Glomerular visceral epithelial cell (primary cell): ENCODE data around the gene MYL3.
"Not testable (repeated sequence)": the region's sequence is repeated elsewhere in the genome, so short reads cannot be mapped to it uniquely, and the experiment has no call there.

Experiments used
- DNase-seq: peaks from one replicate; pipeline ENCODE4 v3.0.0-alpha.2; 2016; ENCODE audit errors: extremely low spot score

MYL3 gene

GRCh38 chr3:46830801-46831200 lies 32.4 kb downstream of the MYL3 start:
- no peak for DNase-seq

- no peak for DNase-seq
Observed at GRCh38 chr3:46829699-46830208, 33.5 kb downstream of the MYL3 start.

DNA sequence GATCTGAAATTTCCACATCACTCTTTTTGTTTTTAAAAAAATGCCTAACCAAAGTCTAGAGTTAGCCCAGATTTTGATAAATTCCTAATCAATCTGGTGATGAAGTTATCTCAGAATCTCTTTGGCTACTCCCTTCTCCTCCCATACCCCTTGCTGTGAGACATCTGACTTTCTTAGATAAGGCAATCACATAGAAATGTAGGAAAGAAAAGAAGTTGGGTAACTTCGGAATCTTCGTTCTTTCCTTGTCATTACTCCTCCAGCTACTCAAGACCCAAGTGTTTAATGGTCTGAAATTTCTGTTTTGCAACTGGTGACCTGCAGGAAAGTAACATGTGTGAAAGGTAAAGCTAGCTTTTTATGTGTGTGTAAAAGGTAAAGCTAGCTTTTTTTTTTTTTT lies 37.8 kb downstream of the MYL3 start:
- no peak for DNase-seq

DNA sequence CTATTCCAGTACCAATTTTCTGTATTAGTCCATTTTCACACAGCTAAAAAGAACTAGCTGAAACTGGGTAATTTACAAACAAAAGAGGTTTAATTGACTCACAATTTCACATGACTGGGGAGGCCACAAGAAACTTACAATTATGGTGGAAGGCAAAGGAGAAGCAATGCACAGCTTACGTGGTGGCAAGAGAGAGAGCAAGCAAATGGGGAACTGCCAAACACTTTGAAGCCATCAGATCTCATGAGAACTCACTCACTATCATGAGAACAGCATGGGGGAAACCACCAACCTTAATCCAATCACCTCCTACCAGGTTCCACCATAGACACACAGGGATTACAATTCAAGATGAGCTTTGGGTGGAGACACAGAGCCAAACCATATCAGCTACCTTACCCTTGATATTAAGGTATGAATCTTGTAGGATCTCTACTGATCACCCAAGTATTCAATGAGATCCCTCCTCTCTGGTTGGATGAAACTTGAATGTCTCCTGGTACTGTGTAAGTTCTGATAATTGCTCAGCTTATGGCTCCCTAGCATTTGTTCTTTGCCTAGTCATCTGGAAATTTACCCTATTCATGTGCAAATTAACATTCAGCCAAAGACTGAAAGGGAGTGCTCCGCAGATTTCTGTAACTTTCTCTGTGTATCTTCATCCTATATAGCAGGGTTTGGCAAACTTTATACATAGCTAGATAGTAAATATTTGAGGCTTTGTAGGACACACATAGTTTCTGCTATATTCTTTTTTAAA lies 38.9 kb downstream of the MYL3 start:
- DNase-seq = no peak

- not testable (repeated sequence) for DNase-seq
Observed at GRCh38 chr3:46823314-46823713, 39.9 kb downstream of the MYL3 start.

GRCh38 chr3:46821553-46821952 lies 41.7 kb downstream of the MYL3 start:
- no peak for DNase-seq

GRCh38 chr3:46820852-46821251 lies 42.4 kb downstream of the MYL3 start:
- DNase-seq = no peak

- peak; percentile 32 for DNase-seq
Observed at GRCh38 chr3:46812237-46812791, 50.9 kb downstream of the MYL3 start.

DNA sequence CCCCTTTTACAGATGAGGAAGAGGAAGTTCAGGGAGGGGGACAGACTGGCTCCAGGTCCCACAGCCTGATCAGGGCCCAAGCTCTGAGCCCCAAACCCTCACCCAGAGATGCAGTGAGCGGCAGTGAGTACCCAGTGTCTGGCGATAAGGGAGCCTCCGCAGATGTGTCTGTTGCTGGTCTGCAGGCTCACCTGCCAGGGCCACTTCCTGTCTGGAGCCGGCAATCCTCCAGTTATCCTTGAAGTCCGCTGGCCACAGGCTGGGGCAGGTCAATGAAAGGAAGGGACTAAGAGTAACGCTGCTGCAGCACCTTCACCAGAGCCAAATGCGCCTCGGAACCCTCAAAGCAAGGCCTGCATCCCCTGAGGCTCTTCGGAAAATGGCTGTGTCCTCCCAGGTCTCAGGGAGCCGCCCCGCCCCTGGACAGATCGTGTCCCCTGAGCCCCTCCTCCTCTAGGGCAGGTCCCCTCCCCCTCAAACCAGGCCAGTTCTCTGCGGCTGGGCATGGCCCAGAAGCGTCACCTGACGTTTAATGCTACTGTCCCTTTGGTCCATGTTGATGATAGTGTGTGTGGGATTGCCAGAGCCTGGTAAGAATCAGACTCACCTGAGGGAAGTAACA lies 51.5 kb downstream of the MYL3 start:
- no peak for DNase-seq

- DNase-seq = not testable (repeated sequence)
Observed at GRCh38 chr3:46808766-46809165, 54.5 kb downstream of the MYL3 start.
